GM12878 (cell line): ENCODE measurements around the gene P3H1. TPM values are rescaled to one million over a fixed set of nuclear protein-coding genes. Genes with fewer than 3 reads are reported as not detected.
A peak's percentile ranks its signal among the peaks of the same experiment; 100 is the strongest.

Source experiments
- ATAC-seq: fragments of 200-7000 bp; cut with Tn5 transposase; 3 replicates; pipeline ENCODE4 v1.9.1; 2020; ENCODE audit warnings: mild to moderate bottlenecking, moderate library complexity
- BruUV-seq: library from RNA; stranded (reverse); fragments of 400-500 nt; replicated peaks from 2 replicates; lab custom pipeline; 2021; lab: Mats Ljungman, UMichigan
- CTCF ChIA-PET: fragments of 300-600 bp; sonication (Branson Sonifier 250); formaldehyde crosslinking; extraction: SDS; loops from one replicate; lab custom pipeline; 2021; ENCODE audit warnings: inconsistent platforms; lab: Yijun Ruan, JAX
- POLR2A ChIA-PET: fragments of 350-600 bp; formaldehyde crosslinking; extraction: SDS; loops from one replicate; lab custom pipeline; 2021; ENCODE audit warnings: inconsistent platforms; lab: Charles Lee
- RAD21 ChIA-PET: fragments of 300-600 bp; sonication (Branson Sonifier 250); formaldehyde crosslinking; loops from one replicate; lab custom pipeline; 2023; ENCODE audit warnings: antibody characterized with exemption; ENCODE audit not compliant: unreplicated experiment; lab: Charles Lee
- SMC1A ChIA-PET: fragments of 300-600 bp; sonication (Branson Sonifier 250); formaldehyde crosslinking; loops from one replicate; lab custom pipeline; 2023; ENCODE audit not compliant: unreplicated experiment, uncharacterized antibody; lab: Charles Lee
- DNase-seq: peaks from one replicate; pipeline ENCODE4 v3.0.0-alpha.2; 2011; ENCODE audit warnings: low read depth, low spot score
- FAIRE-seq: peaks from 3 replicates; lab custom pipeline; 2011; peaks lifted over from hg19 to GRCh38; lab: Jason Lieb, UNC
- H2AFZ ChIP-seq: 2 replicates; pipeline ENCODE4 v1.6.0; 2011; ENCODE audit warnings: low read depth, low read length, control low read depth; ENCODE audit not compliant: control insufficient read depth
- H3K27ac ChIP-seq: 2 replicates; pipeline ENCODE4 v1.5.1; 2011; ENCODE audit warnings: control low read depth; ENCODE audit not compliant: control insufficient read depth, insufficient read depth
- H3K27me3 ChIP-seq, 2 experiments: replicated peaks in 1 of 2; 2 replicates each; pipeline versions ENCODE4 v1.6.0 to v1.6.1; 2011; ENCODE audit warnings: low read length in 1 of 2; ENCODE audit not compliant: control insufficient read depth in 2 of 2, insufficient read depth in 2 of 2
- H3K36me3 ChIP-seq, 2 experiments: 2 replicates each; pipeline ENCODE4 v1.5.1; 2011; ENCODE audit warnings: low read length in 1 of 2; ENCODE audit not compliant: control insufficient read depth in 2 of 2, insufficient read depth in 2 of 2
- H3K4me1 ChIP-seq: 2 replicates; pipeline ENCODE4 v1.6.1; 2011; ENCODE audit warnings: mild to moderate bottlenecking, low read length, moderate library complexity, mixed read lengths; ENCODE audit not compliant: control insufficient read depth, insufficient read depth
- H3K4me2 ChIP-seq: 2 replicates; pipeline ENCODE4 v1.6.0; 2011; ENCODE audit warnings: control low read depth; ENCODE audit not compliant: control insufficient read depth, insufficient read depth
- H3K4me3 ChIP-seq: fragments of 200-600 bp; sonication (generic); 2 replicates; pipeline ENCODE4 v1.5.1; 2016
- H3K79me2 ChIP-seq: 2 replicates; pipeline ENCODE4 v1.6.0; 2011; ENCODE audit warnings: low read length; ENCODE audit not compliant: control insufficient read depth, insufficient read depth
- H3K9ac ChIP-seq: 2 replicates; pipeline ENCODE4 v1.8.0; 2011; ENCODE audit warnings: low read length, control low read depth, mixed read lengths; ENCODE audit not compliant: control insufficient read depth, insufficient read depth
- H3K9me3 ChIP-seq: replicated peaks from 3 replicates; pipeline ENCODE4 v1.5.1; 2011; ENCODE audit warnings: mild to moderate bottlenecking, low read length; ENCODE audit not compliant: control insufficient read depth, insufficient read depth
- H4K20me1 ChIP-seq: 2 replicates; pipeline ENCODE4 v1.6.0; 2011; ENCODE audit not compliant: control insufficient read depth, insufficient read depth
- CHD4 ChIP-seq: fragments of 200-600 bp; sonication (generic); IDR thresholded peaks from 2 replicates; pipeline ENCODE4 v1.6.1; 2016; ENCODE audit warnings: mild to moderate bottlenecking
- GABPA ChIP-seq: IDR thresholded peaks from 2 replicates; pipeline ENCODE4 v1.6.1; 2014; ENCODE audit warnings: antibody characterized with exemption, low read depth, mild to moderate bottlenecking, inconsistent platforms
- LARP7 ChIP-seq: fragments of 450-650 bp; IDR thresholded peaks from 2 replicates; pipeline ENCODE4 v1.6.1; 2017; ENCODE audit warnings: mild to moderate bottlenecking
- NR2C1 ChIP-seq: fragments of 450-650 bp; IDR thresholded peaks from 2 replicates; pipeline ENCODE4 v1.6.1; 2017; ENCODE audit warnings: antibody characterized with exemption, mild to moderate bottlenecking, moderate library complexity
- SRF ChIP-seq, 2 experiments: IDR thresholded peaks; 2 replicates each; pipeline ENCODE4 v1.6.1; 2011; ENCODE audit warnings: low read depth in 2 of 2, low read length in 2 of 2, mild to moderate bottlenecking in 1 of 2, moderate library complexity in 1 of 2
- TBL1XR1 ChIP-seq: IDR thresholded peaks from 2 replicates; pipeline ENCODE4 v1.6.1; 2012; ENCODE audit warnings: low read depth, low read length, improper control_type of control experiment
- YY1 ChIP-seq: IDR thresholded peaks from 2 replicates; pipeline ENCODE4 v1.6.1; 2011; ENCODE audit warnings: low read depth, mild to moderate bottlenecking, low read length
- WGBS: methylation state at CpG from one replicate; pipeline ENCODE4 v1.1.6; 2016; ENCODE audit warnings: low lambda C conversion rate; ENCODE audit not compliant: insufficient replicate concordance, insufficient coverage; ENCODE audit errors: missing lambda C conversion rate; 5-methylcytosine and 5-hydroxymethylcytosine counted together
- in situ Hi-C: fragments of 300-500 bp; cut with MboI; formaldehyde crosslinking; loops from 9 replicates; pipeline ENCODE4 v1.14.3; 2018; ENCODE audit warnings: mixed read lengths
- intact Hi-C: fragments of 100-400 bp; cut with micrococcal nuclease; formaldehyde crosslinking; loops from one replicate; pipeline ENCODE4 v1.14.2; 2022; ENCODE audit not compliant: unreplicated experiment
- polyA plus RNA-seq, 11 experiments: library from polyadenylated mRNA; depleted of rRNA in 4 of 11; unstranded in 6 of 11; stranded (reverse) in 5 of 11; fragments of >200 nt; fragmentation: Nextera tagmentation in 4 of 11; fragmentation: Illumina TruSeq in 1 of 11; extraction: Ambion mirVana in 4 of 11; extraction: Trizol in 1 of 11; gene quantifications; 1 replicate in 1 of 11; 2 replicates in 10 of 11; pipeline versions ENCODE4 v1.2.1 to v1.2.3, GENCODE V29; 2011 to 2016; ENCODE audit warnings: inconsistent platforms in 2 of 11, missing spikeins in 2 of 11, low read depth in 1 of 11
- total RNA-seq, 4 experiments: library from RNA; depleted of rRNA in 3 of 4; stranded (reverse); fragments of >200 nt in 3 of 4; fragmentation: Illumina TruSeq in 1 of 4; extraction: Trizol in 1 of 4; gene quantifications; 2 replicates each; pipeline versions ENCODE4 v1.2.1 to v1.2.3, GENCODE V29; 2013 to 2021
- TF ChIP-seq, protein P1 (sequence below), 3 experiments: IDR thresholded peaks in 2 of 3; conservative IDR thresholded peaks in 1 of 3; 2 replicates each; pipeline ENCODE4 v1.5.1; 2011; ENCODE audit warnings: low read depth in 3 of 3, low read length in 3 of 3, mild to moderate bottlenecking in 3 of 3, control low read depth in 2 of 3, moderate library complexity in 2 of 3, inconsistent platforms in 1 of 3, mixed read lengths in 1 of 3; ENCODE audit not compliant: control insufficient read depth in 2 of 3, insufficient read depth in 1 of 3; ENCODE audit errors: extremely low read depth in 1 of 3
- TF ChIP-seq, protein P2 (sequence below): IDR thresholded peaks from 2 replicates; pipeline ENCODE4 v1.6.1; 2012; ENCODE audit warnings: low read depth, low read length, improper control_type of control experiment

P3H1 gene
- total and polyA plus RNA-seq, 10 of the 15 experiments (the other 5 are each of a cell fraction or from before 2014, with no cell fraction given): 0.72 to 42.4 (median 26.0) TPM

DNA sequence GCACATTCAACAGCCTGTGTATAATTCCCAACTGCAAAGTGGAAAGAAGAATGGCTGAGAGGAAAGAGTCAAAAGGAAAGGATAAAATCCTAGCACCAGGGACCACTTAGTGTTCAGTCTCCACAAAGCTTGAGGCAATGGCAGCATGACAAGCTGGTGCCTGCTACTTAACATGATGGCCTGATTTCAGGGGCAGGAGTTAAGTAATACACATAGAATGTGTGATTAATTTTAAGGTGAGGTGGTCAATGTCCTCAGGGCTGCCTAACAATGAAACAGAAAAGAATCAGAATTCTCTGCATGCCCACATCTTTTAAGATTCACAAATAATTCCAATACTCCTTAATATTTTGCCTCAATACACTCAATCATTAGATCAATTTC, 8.9 kb downstream of the P3H1 start:
- Histone ChIP-seq H2AFZ (no peak overlapping the region), H4K20me1 (no peaks in the 10 kb centered on the region), H3K79me2 (no peaks in the 10 kb centered on the region), H3K4me2 (no peak overlapping the region), H3K9ac (no peak overlapping the region), H3K4me3 (no peak overlapping the region), H3K27me3 (no peaks in the 10 kb centered on the region), H3K9me3 (no peaks in the 10 kb centered on the region), H3K27ac (no peak overlapping the region), H3K36me3 (peaks cover 9 to 11% of the 10 kb centered on the region in 2 experiments; a peak in 3 of 4 replicates), H3K4me1 (no peaks in the 10 kb centered on the region)
- no TSS peak for BruUV-seq
- TF ChIP-seq SRF (IDR thresholded peaks at IDR 0.05; ENCODE audit: low read depth in 2 of 2, low read length in 2 of 2) (no peak), LARP7 (no peak), NR2C1 (no peak), TBL1XR1 (no peak)
- POLR2A ChIA-PET: interaction anchor here (1.9 kb wide), 1 partner anchor 9 kb away, joined by 7 read pairs; the partner anchor contains the start of genes C1orf50 and P3H1
- SMC1A ChIA-PET: interaction anchor here (2.0 to 2.6 kb wide), 3 partner anchors 9 to 316 kb away, joined by 7 to 12 read pairs (median 9); partner anchors contain the start of genes C1orf50 and P3H1
- CTCF ChIA-PET: interaction anchor here (1.0 to 2.3 kb wide), 12 partner anchors 8 to 414 kb away, joined by 3 to 12 read pairs (median 4); partner anchors contain the start of genes C1orf50, P3H1 and ZNF691
- DNase-seq (no peak), FAIRE-seq (no peak), ATAC-seq (no peak)
- RAD21 ChIA-PET: interaction anchor here (0.6 to 1.9 kb wide), 2 partner anchors 8 to 67 kb away, joined by 5 to 6 read pairs; no protein-coding TSS in a partner anchor
- in situ Hi-C loops (no loop called here), intact Hi-C loops (no loop called here)

DNA sequence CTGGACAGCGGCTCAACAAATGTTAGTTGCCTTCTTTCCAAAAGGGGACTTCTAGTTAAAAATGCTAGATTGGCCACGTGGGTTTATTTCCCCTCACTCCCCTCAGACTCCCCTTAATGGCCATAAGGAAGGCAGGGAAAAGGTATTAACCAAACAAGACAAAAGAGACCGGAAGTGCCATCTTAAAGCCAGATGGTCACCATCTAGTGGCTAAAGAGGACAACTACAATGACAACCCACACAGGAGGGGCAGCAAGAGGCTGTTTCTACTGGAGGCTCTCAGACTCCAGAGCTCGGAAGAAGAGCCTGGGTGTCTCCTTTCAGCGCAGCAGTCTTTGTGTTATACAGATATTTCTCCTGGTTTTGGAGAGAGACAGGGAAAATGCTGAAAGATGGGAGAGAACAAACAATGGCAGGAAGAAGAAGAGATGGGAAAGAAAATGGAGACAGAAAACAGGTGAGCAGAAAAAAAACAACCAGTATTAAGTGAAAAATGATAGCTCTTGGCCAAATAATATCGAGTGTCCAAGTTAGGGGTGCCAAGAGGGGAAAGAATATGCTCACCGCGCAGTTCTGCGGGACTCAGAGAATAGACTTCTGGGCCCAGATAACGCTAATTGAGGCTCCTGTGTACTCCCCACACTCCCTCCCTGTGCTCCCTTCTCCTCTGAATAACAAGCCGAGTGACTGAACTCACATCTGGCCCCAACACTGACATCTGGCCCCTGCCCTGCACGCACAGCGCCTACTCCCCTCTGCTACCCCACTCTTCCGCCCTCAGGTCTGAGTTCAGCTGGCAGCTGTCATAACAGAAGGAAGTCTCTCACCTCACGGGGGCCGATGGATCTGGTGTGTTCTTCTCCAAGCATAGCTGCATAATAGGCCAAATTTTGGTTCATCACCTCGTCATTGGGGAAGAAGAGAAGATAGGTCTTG, 9.6 kb downstream of the P3H1 start:
- FAIRE-seq (peak; percentile 91), ATAC-seq (peak; percentile 96), DNase-seq (no peak)
- Histone ChIP-seq H3K4me1 (no peaks in the 10 kb centered on the region), H3K36me3 (peaks cover 11 to 15% of the 10 kb centered on the region in 2 experiments; a peak in 3 of 4 replicates), H3K4me3 (no peak overlapping the region), H3K4me2 (no peak overlapping the region), H3K9me3 (no peaks in the 10 kb centered on the region), H4K20me1 (no peaks in the 10 kb centered on the region), H3K9ac (no peak overlapping the region), H3K27ac (no peak overlapping the region), H3K27me3 (no peaks in the 10 kb centered on the region), H2AFZ (no peak overlapping the region), H3K79me2 (no peaks in the 10 kb centered on the region)
- POLR2A ChIA-PET: interaction anchor here (1.9 kb wide), 1 partner anchor 9 kb away, joined by 7 read pairs; the partner anchor contains the start of genes C1orf50 and P3H1
- intact Hi-C loops: no loop called here
- CTCF ChIA-PET: interaction anchor here (0.6 to 2.3 kb wide), 13 partner anchors 9 to 316 kb away, joined by 3 to 12 read pairs (median 4); partner anchors contain the start of genes C1orf50, P3H1 and ZNF691
- SMC1A ChIA-PET: interaction anchor here (1.5 to 2.6 kb wide), 4 partner anchors 9 to 317 kb away, joined by 4 to 12 read pairs (median 8); partner anchors contain the start of genes C1orf50 and P3H1
- in situ Hi-C loops: no loop called here
- WGBS: 85% methylated on average over 16 of the region's 17 CpGs
- no TSS peak for BruUV-seq
- RAD21 ChIA-PET: interaction anchor here (0.6 to 1.9 kb wide), 2 partner anchors 9 to 66 kb away, joined by 5 to 6 read pairs; no protein-coding TSS in a partner anchor
- TF ChIP-seq, protein P1, sequence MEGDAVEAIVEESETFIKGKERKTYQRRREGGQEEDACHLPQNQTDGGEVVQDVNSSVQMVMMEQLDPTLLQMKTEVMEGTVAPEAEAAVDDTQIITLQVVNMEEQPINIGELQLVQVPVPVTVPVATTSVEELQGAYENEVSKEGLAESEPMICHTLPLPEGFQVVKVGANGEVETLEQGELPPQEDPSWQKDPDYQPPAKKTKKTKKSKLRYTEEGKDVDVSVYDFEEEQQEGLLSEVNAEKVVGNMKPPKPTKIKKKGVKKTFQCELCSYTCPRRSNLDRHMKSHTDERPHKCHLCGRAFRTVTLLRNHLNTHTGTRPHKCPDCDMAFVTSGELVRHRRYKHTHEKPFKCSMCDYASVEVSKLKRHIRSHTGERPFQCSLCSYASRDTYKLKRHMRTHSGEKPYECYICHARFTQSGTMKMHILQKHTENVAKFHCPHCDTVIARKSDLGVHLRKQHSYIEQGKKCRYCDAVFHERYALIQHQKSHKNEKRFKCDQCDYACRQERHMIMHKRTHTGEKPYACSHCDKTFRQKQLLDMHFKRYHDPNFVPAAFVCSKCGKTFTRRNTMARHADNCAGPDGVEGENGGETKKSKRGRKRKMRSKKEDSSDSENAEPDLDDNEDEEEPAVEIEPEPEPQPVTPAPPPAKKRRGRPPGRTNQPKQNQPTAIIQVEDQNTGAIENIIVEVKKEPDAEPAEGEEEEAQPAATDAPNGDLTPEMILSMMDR (IDR thresholded peaks at IDR 0.05 in 2 of 3, conservative IDR thresholded peaks at IDR 0.05 in 1 of 3; ENCODE audit: control insufficient read depth in 2 of 3, extremely low read depth in 1 of 3, insufficient read depth in 1 of 3, low read depth in 3 of 3, low read length in 3 of 3): peak; percentile 62 to 76 (median 70)
- TF ChIP-seq, protein P2, sequence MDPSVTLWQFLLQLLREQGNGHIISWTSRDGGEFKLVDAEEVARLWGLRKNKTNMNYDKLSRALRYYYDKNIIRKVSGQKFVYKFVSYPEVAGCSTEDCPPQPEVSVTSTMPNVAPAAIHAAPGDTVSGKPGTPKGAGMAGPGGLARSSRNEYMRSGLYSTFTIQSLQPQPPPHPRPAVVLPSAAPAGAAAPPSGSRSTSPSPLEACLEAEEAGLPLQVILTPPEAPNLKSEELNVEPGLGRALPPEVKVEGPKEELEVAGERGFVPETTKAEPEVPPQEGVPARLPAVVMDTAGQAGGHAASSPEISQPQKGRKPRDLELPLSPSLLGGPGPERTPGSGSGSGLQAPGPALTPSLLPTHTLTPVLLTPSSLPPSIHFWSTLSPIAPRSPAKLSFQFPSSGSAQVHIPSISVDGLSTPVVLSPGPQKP: peak; percentile 95
- peak; percentile 60; the same call in 1 of the 2 replicates for TF ChIP-seq YY1
- TF ChIP-seq CHD4: no peak
- TF ChIP-seq SRF (IDR thresholded peaks at IDR 0.05; ENCODE audit: low read depth in 2 of 2, low read length in 2 of 2): 0 out of 4 replicates have a peak, but pooled peaks of 1 of the 2 experiments have one; percentile 36
- TF ChIP-seq GABPA: peak; percentile 39; the same call in 1 of the 2 replicates
